Lung (tissue), 12 donors: ENCODE data around the gene SPATA9. TPM values are rescaled to one million over a fixed set of nuclear protein-coding genes. Genes with fewer than 3 reads are reported as not detected.

ENCODE experiments used
- ATAC-seq: fragments of 200-7000 bp; cut with Tn5 transposase; one replicate; pipeline ENCODE4 v1.9.1; 2020; ENCODE audit warnings: moderate number of reproducible peaks; ENCODE audit not compliant: insufficient read depth, low FRiP score
- DNase-seq, 3 donors: peaks; one replicate each; pipeline ENCODE4 v3.0.0-alpha.2; 2013 to 2017
- H3K27ac ChIP-seq, 2 donors: one replicate each; pipeline ENCODE4 v1.5.1; 2013; ENCODE audit warnings: mild to moderate bottlenecking in 2 of 2, moderate library complexity in 2 of 2, control low read depth in 1 of 2, inconsistent platforms in 1 of 2, low read depth in 1 of 2, low read length in 1 of 2
- H3K27me3 ChIP-seq, 3 donors: one replicate each; pipeline ENCODE4 v1.5.1; 2013; ENCODE audit warnings: low read length in 2 of 3; ENCODE audit not compliant: control insufficient read depth in 3 of 3, insufficient read depth in 3 of 3
- H3K36me3 ChIP-seq, 4 donors: one replicate each; pipeline ENCODE4 v1.5.1; 2013; ENCODE audit warnings: low read length in 4 of 4, mild to moderate bottlenecking in 1 of 4, moderate library complexity in 1 of 4; ENCODE audit not compliant: control insufficient read depth in 4 of 4, insufficient read depth in 4 of 4
- H3K4me1 ChIP-seq, 5 donors: one replicate each; pipeline ENCODE4 v1.5.1; 2013; ENCODE audit warnings: low read length in 5 of 5, mild to moderate bottlenecking in 2 of 5, moderate library complexity in 1 of 5; ENCODE audit not compliant: control insufficient read depth in 5 of 5, insufficient read depth in 5 of 5
- H3K4me3 ChIP-seq: one replicate; pipeline ENCODE4 v1.5.1; 2013; ENCODE audit warnings: mild to moderate bottlenecking, control low read depth, moderate library complexity
- H3K9ac ChIP-seq, 2 donors: one replicate each; pipeline ENCODE4 v1.5.1; 2013; ENCODE audit warnings: low read length in 2 of 2, control low read depth in 1 of 2; ENCODE audit not compliant: insufficient read depth in 1 of 2
- H3K9me3 ChIP-seq, 4 donors: one replicate each; pipeline ENCODE4 v1.5.1; 2013; ENCODE audit warnings: low read length in 3 of 4, mild to moderate bottlenecking in 1 of 4, moderate library complexity in 1 of 4; ENCODE audit not compliant: control insufficient read depth in 4 of 4, insufficient read depth in 3 of 4
- WGBS, 2 donors: extraction: QIAGEN DNeasy Blood & Tissue Kit; methylation state at CpG; one replicate each; pipeline ENCODE4 v1.1.7; 2013; 5-methylcytosine and 5-hydroxymethylcytosine counted together
- polyA plus RNA-seq, 2 donors: library from polyadenylated mRNA; stranded (reverse); fragments of 200-250 nt; gene quantifications; one replicate each; pipeline ENCODE4 v1.2.1, GENCODE V29; 2013
- total RNA-seq, 2 donors: library from RNA; depleted of rRNA in 1 of 2; stranded (reverse); fragments of >200 nt in 1 of 2; gene quantifications; one replicate each; pipeline ENCODE4 v1.2.1, GENCODE V29; 2014 to 2021
- TF ChIP-seq, protein P1 (sequence below): IDR thresholded peaks from 2 replicates; pipeline ENCODE4 v1.5.1; 2012; ENCODE audit warnings: mild to moderate bottlenecking; ENCODE audit errors: control extremely low read depth, extremely low read depth
- donor health status: control.
- donor health status: control.
- donor health status: Bipolar disorder and iron deficiency.
- donor health status: healthy.
- donor health status: DM: yes; HTN: yes; CAD: no.

The SPATA9 gene
- total and polyA plus RNA-seq, 4 donors: 0.31 to 0.77 (median 0.40) TPM; not detected in 1

GRCh38 chr5:95620870-95621838 is 61.6 kb downstream of the SPATA9 start:
- Histone ChIP-seq H3K27me3 (peaks cover 0 to 40% (median 33%) of the 10 kb centered on the region in 3 donors), H3K27ac (peak overlapping the region in 1 of 2 donors; percentile 62), H3K36me3 (no peaks in the 10 kb centered on the region), H3K4me1 (peaks cover 0 to 17% (median 5%) of the 10 kb centered on the region in 5 donors), H3K4me3 (peak overlapping the region; percentile 42), H3K9me3 (no peaks in the 10 kb centered on the region), H3K9ac (no peak overlapping the region)
- TF ChIP-seq, protein P1, sequence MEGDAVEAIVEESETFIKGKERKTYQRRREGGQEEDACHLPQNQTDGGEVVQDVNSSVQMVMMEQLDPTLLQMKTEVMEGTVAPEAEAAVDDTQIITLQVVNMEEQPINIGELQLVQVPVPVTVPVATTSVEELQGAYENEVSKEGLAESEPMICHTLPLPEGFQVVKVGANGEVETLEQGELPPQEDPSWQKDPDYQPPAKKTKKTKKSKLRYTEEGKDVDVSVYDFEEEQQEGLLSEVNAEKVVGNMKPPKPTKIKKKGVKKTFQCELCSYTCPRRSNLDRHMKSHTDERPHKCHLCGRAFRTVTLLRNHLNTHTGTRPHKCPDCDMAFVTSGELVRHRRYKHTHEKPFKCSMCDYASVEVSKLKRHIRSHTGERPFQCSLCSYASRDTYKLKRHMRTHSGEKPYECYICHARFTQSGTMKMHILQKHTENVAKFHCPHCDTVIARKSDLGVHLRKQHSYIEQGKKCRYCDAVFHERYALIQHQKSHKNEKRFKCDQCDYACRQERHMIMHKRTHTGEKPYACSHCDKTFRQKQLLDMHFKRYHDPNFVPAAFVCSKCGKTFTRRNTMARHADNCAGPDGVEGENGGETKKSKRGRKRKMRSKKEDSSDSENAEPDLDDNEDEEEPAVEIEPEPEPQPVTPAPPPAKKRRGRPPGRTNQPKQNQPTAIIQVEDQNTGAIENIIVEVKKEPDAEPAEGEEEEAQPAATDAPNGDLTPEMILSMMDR: no peak
- DNase-seq (peak; percentile 9 to 42 (median 39)), ATAC-seq (peak; percentile 30)
- WGBS, 2 donors: 3 to 4% methylated on average over 59 to 92 of the region's 92 CpGs

DNA sequence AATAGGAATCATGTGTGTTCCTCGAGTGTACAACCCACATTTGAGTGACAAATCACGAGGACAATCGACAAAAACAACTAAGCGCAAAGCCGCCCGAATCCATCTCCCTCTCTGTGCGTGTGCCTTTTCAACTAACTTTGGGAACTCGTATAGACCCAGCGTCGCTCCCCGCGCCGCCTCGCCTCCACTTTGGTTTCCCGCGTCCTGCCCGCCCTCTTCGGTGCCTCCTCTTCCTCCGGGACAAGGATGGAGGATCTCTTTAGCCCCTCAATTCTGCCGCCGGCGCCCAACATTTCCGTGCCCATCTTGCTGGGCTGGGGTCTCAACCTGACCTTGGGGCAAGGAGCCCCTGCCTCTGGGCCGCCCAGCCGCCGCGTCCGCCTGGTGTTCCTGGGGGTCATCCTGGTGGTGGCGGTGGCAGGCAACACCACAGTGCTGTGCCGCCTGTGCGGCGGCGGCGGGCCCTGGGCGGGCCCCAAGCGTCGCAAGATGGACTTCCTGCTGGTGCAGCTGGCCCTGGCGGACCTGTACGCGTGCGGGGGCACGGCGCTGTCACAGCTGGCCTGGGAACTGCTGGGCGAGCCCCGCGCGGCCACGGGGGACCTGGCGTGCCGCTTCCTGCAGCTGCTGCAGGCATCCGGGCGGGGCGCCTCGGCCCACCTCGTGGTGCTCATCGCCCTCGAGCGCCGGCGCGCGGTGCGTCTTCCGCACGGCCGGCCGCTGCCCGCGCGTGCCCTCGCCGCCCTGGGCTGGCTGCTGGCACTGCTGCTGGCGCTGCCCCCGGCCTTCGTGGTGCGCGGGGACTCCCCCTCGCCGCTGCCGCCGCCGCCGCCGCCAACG is 62.5 kb downstream of the SPATA9 start, which contains the start of gene GPR150:
Gene GPR150 (plus strand): TSS at position 58 of the 840 bp plus-strand sequence. CDS start 189 bp downstream, at position 247.
- TF ChIP-seq, protein P1: no peak
- Histone ChIP-seq H3K4me1 (peaks cover 0 to 17% (median 5%) of the 10 kb centered on the region in 5 donors), H3K27me3 (peaks cover 0 to 40% (median 33%) of the 10 kb centered on the region in 3 donors), H3K27ac (no peak within 1 kb of the TSS), H3K9me3 (no peaks in the 10 kb centered on the region), H3K9ac (no peak within 1 kb of the TSS), H3K36me3 (no peaks in the 10 kb centered on the region), H3K4me3 (peak within 1 kb of the TSS; percentile 42)
- 1% methylated on average over 78 to 85 of the region's 85 CpGs for WGBS, 2 donors
- ATAC-seq (peak; percentile 55), DNase-seq (peak; percentile 23 to 59 (median 55))

DNA sequence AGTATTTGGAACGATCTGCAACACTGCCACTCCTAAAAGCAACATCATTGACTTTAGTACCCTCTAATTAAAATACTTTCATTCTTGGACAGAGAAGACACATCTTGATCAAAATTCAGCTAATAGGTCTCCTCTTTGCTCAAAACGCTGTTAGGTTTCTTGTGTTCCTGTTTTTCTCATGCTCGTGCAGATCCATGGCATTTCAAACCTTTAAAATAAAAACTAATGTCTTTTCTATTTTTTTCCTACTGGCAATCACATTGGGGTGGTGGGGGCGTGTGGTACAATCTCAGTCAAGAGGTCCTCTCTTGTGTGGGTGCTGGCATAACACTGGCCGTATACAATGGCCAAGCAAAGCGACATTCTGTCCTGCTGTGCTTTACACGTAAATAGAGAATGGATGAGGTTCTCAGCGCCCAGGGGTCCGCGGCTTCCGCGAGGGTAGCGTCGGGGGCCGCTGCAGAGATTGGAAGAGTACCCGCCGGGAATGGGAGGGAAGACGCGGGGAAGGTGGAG is 63.2 kb downstream of the SPATA9 start:
- no peak overlapping the region for H3K27ac ChIP-seq
- no peak overlapping the region for H3K4me3 ChIP-seq
- H3K9me3 ChIP-seq: no peaks in the 10 kb centered on the region
- H3K36me3 ChIP-seq: no peaks in the 10 kb centered on the region
- 6 to 11% methylated on average over 19 of the region's 19 CpGs for WGBS, 2 donors
- peaks cover 0 to 17% (median 5%) of the 10 kb centered on the region in 5 donors for H3K4me1 ChIP-seq
- H3K9ac ChIP-seq: no peak overlapping the region
- H3K27me3 ChIP-seq: peaks cover 0 to 40% (median 31%) of the 10 kb centered on the region in 3 donors
- DNase-seq (peak in 1 of 3 donors; percentile 17), ATAC-seq (no peak)
- TF ChIP-seq, protein P1: no peak
